HEK293 (cell line): ENCODE data around the gene FALEC.

Experiments
- CTCF ChIA-PET: fragments of 350-600 bp; formaldehyde crosslinking; extraction: SDS; loops from one replicate; lab custom pipeline; 2021; ENCODE audit warnings: antibody characterized with exemption; lab: Yijun Ruan, JAX
- POLR2A ChIA-PET: fragments of 300-600 bp; formaldehyde crosslinking; extraction: SDS; loops from one replicate; lab custom pipeline; 2020; ENCODE audit warnings: antibody characterized with exemption, inconsistent platforms; lab: Yijun Ruan, JAX
- H3K27ac ChIP-seq: fragments of 200-500 bp; sonication (Bioruptor generic); 2 replicates; pipeline ENCODE4 v1.5.1; 2014; ENCODE audit warnings: low read depth, low read length, control low read depth, inconsistent platforms; ENCODE audit errors: extremely low read depth
- H3K36me3 ChIP-seq, 2 experiments: fragments of 200-500 bp in 1 of 2; sonication (Bioruptor generic) in 1 of 2; 1 replicate in 1 of 2; 2 replicates in 1 of 2; pipeline ENCODE4 v1.5.1; 2014 to 2017; ENCODE audit warnings: inconsistent platforms in 2 of 2, low read length in 2 of 2; ENCODE audit not compliant: control insufficient read depth in 2 of 2, insufficient read depth in 1 of 2
- H3K4me1 ChIP-seq: fragments of 200-500 bp; sonication (Bioruptor generic); 2 replicates; pipeline ENCODE4 v1.5.1; 2014; ENCODE audit warnings: mild to moderate bottlenecking, low read length, inconsistent platforms; ENCODE audit not compliant: control insufficient read depth, insufficient read depth
- H3K4me3 ChIP-seq: 2 replicates; pipeline ENCODE4 v1.5.1; 2011; ENCODE audit warnings: low read depth, mild to moderate bottlenecking, control low read depth, low read length, moderate library complexity
- H3K9me3 ChIP-seq: fragments of 200-500 bp; sonication (Bioruptor generic); 2 replicates; pipeline ENCODE4 v1.5.1; 2014; ENCODE audit warnings: low read depth, low read length, inconsistent platforms; ENCODE audit not compliant: control insufficient read depth, insufficient read depth
- ZNF600 ChIP-seq: fragments of 450-650 bp; formaldehyde crosslinking; IDR thresholded peaks from 2 replicates; pipeline ENCODE4 v1.5.1; 2016; ENCODE audit warnings: missing biosample characterization, missing genetic modification characterization
- ZNF777 ChIP-seq: fragments of 450-650 bp; formaldehyde crosslinking; IDR thresholded peaks from 2 replicates; pipeline ENCODE4 v1.5.1; 2017; ENCODE audit warnings: missing biosample characterization, missing genetic modification characterization, borderline replicate concordance
- TF ChIP-seq, protein P1 (sequence below): fragments of 450-650 bp; formaldehyde crosslinking; IDR thresholded peaks from 2 replicates; pipeline ENCODE4 v1.5.1; 2016; ENCODE audit warnings: missing biosample characterization, missing genetic modification characterization

Gene FALEC

DNA sequence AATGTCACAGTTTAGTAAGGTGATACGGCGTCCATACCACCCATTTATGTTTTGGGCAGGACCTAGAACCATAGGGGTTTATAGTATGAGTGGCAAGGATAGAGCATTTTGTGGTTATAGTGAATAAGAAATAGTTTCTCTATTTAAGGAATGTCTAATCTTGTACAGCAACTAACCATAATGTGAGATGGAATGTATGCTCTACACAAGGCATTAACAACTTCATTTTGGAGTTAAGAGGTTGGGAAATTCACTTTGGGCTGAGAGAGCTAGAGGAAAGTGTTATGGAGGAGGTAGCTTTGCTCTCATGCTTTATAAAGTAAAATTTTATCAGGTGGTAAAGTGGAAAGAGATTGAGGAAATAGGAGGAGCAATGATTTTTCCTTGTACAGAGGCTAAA is 66.8 kb downstream of the FALEC start:
- ChIA-PET CTCF (interaction anchor here (0.6 kb wide), 1 partner anchor 419 kb away, joined by 5 read pairs; no protein-coding TSS in a partner anchor), POLR2A (interaction anchor here (0.9 to 2.4 kb wide), 2 partner anchors 11 to 22 kb away, joined by 4 to 6 read pairs; no protein-coding TSS in a partner anchor)
- Histone ChIP-seq H3K9me3 (no peaks in the 10 kb centered on the region), H3K4me3 (no peak overlapping the region), H3K27ac (no peak overlapping the region), H3K36me3 (peaks cover 0 to 16% of the 10 kb centered on the region in 2 experiments; a peak in 2 of 3 replicates), H3K4me1 (no peaks in the 10 kb centered on the region)
- TF ChIP-seq ZNF777 (tag by site-specific recombination): no peak
- 0 out of 2 replicates have a peak, but pooled peaks have one; percentile 24 for TF ChIP-seq ZNF600 (tag by site-specific recombination)
- TF ChIP-seq, protein P1, sequence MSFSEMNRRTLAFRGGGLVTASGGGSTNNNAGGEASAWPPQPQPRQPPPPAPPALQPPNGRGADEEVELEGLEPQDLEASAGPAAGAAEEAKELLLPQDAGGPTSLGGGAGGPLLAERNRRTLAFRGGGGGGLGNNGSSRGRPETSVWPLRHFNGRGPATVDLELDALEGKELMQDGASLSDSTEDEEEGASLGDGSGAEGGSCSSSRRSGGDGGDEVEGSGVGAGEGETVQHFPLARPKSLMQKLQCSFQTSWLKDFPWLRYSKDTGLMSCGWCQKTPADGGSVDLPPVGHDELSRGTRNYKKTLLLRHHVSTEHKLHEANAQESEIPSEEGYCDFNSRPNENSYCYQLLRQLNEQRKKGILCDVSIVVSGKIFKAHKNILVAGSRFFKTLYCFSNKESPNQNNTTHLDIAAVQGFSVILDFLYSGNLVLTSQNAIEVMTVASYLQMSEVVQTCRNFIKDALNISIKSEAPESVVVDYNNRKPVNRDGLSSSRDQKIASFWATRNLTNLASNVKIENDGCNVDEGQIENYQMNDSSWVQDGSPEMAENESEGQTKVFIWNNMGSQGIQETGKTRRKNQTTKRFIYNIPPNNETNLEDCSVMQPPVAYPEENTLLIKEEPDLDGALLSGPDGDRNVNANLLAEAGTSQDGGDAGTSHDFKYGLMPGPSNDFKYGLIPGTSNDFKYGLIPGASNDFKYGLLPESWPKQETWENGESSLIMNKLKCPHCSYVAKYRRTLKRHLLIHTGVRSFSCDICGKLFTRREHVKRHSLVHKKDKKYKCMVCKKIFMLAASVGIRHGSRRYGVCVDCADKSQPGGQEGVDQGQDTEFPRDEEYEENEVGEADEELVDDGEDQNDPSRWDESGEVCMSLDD (tag by site-specific recombination): no peak
